Mesenchymal stem cell (in vitro differentiated cells and primary cell): ENCODE results near the gene R3HCC1L.

Source experiments
- DNase-seq: peaks from one replicate; pipeline ENCODE4 v3.0.0-alpha.2; 2013
- H2AFZ ChIP-seq: one replicate; pipeline ENCODE4 v1.6.1; 2013; ENCODE audit warnings: low read depth, mild to moderate bottlenecking, control low read depth, inconsistent platforms, low read length, moderate library complexity
- H2AK5ac ChIP-seq: 2 replicates; pipeline ENCODE4 v1.6.1; 2013; ENCODE audit warnings: low read length, moderate library complexity, mild to moderate bottlenecking, inconsistent platforms; ENCODE audit not compliant: severe bottlenecking
- H2BK120ac ChIP-seq: one replicate; pipeline ENCODE4 v1.6.1; 2013; ENCODE audit warnings: low read depth, mild to moderate bottlenecking, inconsistent platforms, low read length, moderate library complexity
- H2BK12ac ChIP-seq, 2 experiments: one replicate each; pipeline ENCODE4 v1.6.1; 2013; ENCODE audit warnings: inconsistent platforms in 2 of 2, low read length in 2 of 2, mild to moderate bottlenecking in 2 of 2, moderate library complexity in 2 of 2, control low read depth in 1 of 2
- H2BK15ac ChIP-seq: one replicate; pipeline ENCODE4 v1.6.1; 2013; ENCODE audit warnings: mild to moderate bottlenecking, low read depth, inconsistent platforms; ENCODE audit not compliant: poor library complexity, severe bottlenecking
- H2BK5ac ChIP-seq: 2 replicates; pipeline ENCODE4 v1.6.1; 2013; ENCODE audit warnings: low read depth, mild to moderate bottlenecking, low read length, control low read depth, inconsistent platforms; ENCODE audit not compliant: poor library complexity, severe bottlenecking
- H3K14ac ChIP-seq, 2 experiments: one replicate each; pipeline ENCODE4 v1.6.1; 2013; ENCODE audit warnings: inconsistent platforms in 2 of 2, low read length in 2 of 2, control low read depth in 1 of 2, mild to moderate bottlenecking in 1 of 2, moderate library complexity in 1 of 2
- H3K18ac ChIP-seq, 2 experiments: one replicate each; pipeline ENCODE4 v1.6.1; 2013; ENCODE audit warnings: inconsistent platforms in 2 of 2, low read length in 2 of 2, control low read depth in 1 of 2, low read depth in 1 of 2, mild to moderate bottlenecking in 1 of 2
- H3K23ac ChIP-seq, 2 experiments: one replicate each; pipeline ENCODE4 v1.6.1; 2013; ENCODE audit warnings: inconsistent platforms in 2 of 2, low read length in 2 of 2, mild to moderate bottlenecking in 2 of 2, moderate library complexity in 2 of 2, control low read depth in 1 of 2
- H3K27ac ChIP-seq: 2 replicates; pipeline ENCODE4 v1.5.1; 2013; ENCODE audit warnings: mild to moderate bottlenecking, moderate library complexity, low read length, control low read depth, inconsistent platforms; ENCODE audit not compliant: poor library complexity, severe bottlenecking
- H3K27me3 ChIP-seq, 2 experiments: 2 replicates each; pipeline versions ENCODE4 v1.6.1 to v1.7.0; 2013; ENCODE audit warnings: low read length in 2 of 2, mild to moderate bottlenecking in 2 of 2, moderate library complexity in 2 of 2, control low read depth in 1 of 2, inconsistent platforms in 1 of 2; ENCODE audit not compliant: control insufficient read depth in 1 of 2, insufficient read depth in 1 of 2
- H3K36me3 ChIP-seq, 2 experiments: 2 replicates each; pipeline versions ENCODE4 v1.6.1 to v1.7.0; 2013; ENCODE audit warnings: low read length in 2 of 2, control low read depth in 1 of 2, inconsistent platforms in 1 of 2, low read depth in 1 of 2, mild to moderate bottlenecking in 1 of 2; ENCODE audit not compliant: insufficient read depth in 2 of 2, control insufficient read depth in 1 of 2
- H3K4ac ChIP-seq, 2 experiments: one replicate each; pipeline ENCODE4 v1.6.1; 2013; ENCODE audit warnings: inconsistent platforms in 2 of 2, low read length in 2 of 2, mild to moderate bottlenecking in 2 of 2, moderate library complexity in 2 of 2, control low read depth in 1 of 2, low read depth in 1 of 2
- H3K4me1 ChIP-seq: 2 replicates; pipeline ENCODE4 v1.6.1; 2013; ENCODE audit warnings: low read depth, low read length, control low read depth; ENCODE audit not compliant: control insufficient read depth, insufficient read depth
- H3K4me2 ChIP-seq: 2 replicates; pipeline ENCODE4 v1.6.1; 2013; ENCODE audit warnings: low read length, mild to moderate bottlenecking, inconsistent platforms; ENCODE audit not compliant: poor library complexity, severe bottlenecking
- H3K4me3 ChIP-seq, 2 experiments: 2 replicates each; pipeline versions ENCODE4 v1.5.1 to v1.7.0; 2013; ENCODE audit warnings: low read length in 2 of 2, mild to moderate bottlenecking in 2 of 2, control low read depth in 1 of 2, low read depth in 1 of 2; ENCODE audit not compliant: insufficient read depth in 1 of 2
- H3K79me1 ChIP-seq: replicated peaks from 2 replicates; pipeline ENCODE4 v1.6.1; 2013; ENCODE audit warnings: mild to moderate bottlenecking, control low read depth, low read length, inconsistent platforms; ENCODE audit not compliant: poor library complexity, severe bottlenecking
- H3K9ac ChIP-seq: 2 replicates; pipeline ENCODE4 v1.7.0; 2013; ENCODE audit warnings: mild to moderate bottlenecking, low read length, moderate library complexity
- H3K9me3 ChIP-seq: 2 replicates; pipeline ENCODE4 v1.7.0; 2013; ENCODE audit warnings: mild to moderate bottlenecking, low read length; ENCODE audit not compliant: control insufficient read depth
- H4K8ac ChIP-seq: one replicate; pipeline ENCODE4 v1.6.1; 2013; ENCODE audit warnings: inconsistent platforms, mild to moderate bottlenecking, low read length, moderate library complexity
- H4K91ac ChIP-seq: one replicate; pipeline ENCODE4 v1.6.1; 2013; ENCODE audit warnings: mild to moderate bottlenecking, low read length, inconsistent platforms
- WGBS: methylation state at CpG from one replicate; pipeline ENCODE4 v1.1.7; 2013; ENCODE audit warnings: mixed read lengths; 5-methylcytosine and 5-hydroxymethylcytosine counted together

The R3HCC1L gene

DNA sequence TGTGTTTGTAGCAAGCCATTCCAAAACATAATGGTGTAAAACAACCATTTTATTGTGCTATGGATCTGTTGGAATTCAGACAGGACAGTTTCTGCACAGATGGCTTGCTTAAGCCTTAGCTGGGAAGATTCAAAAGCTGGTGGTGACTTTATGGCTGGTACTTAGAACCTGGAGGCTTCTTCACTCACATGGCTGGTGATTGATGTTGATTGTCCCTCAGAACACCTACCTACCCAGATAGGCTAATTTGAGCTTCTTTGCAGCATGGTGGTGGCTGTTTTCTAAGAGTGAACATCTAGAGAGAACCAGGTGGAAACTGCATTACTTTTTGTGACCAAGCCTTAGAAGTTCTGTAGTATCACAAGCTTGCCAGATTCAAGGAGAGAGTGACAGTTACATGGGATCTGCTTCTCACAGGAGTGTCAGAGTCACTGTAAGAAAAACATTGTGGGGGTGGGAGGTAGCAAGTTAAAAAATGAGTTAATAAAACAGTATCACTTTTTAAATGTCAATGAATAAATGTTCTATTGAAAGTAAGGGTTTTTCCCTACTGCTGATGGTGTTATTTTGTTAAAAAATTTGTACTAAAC is 7.1 kb downstream of the R3HCC1L start:
- H3K4me2 ChIP-seq, result no peak overlapping the region
- H3K14ac ChIP-seq, result no peak overlapping the region
- no peak overlapping the region for H3K4me3 ChIP-seq
- H3K27ac ChIP-seq, result no peak overlapping the region
- H3K36me3 ChIP-seq, result no peaks in the 10 kb centered on the region
- no peak overlapping the region for H3K9ac ChIP-seq
- H3K79me1 ChIP-seq, result peaks cover 11% of the 10 kb centered on the region
- peak overlapping the region in 1 of 2 experiments; percentile 54 for H3K18ac ChIP-seq
- no peak overlapping the region for H2AK5ac ChIP-seq
- no peak overlapping the region for H2BK5ac ChIP-seq
- H3K23ac ChIP-seq, result no peak overlapping the region
- no peak for DNase-seq
- no peak overlapping the region for H2BK120ac ChIP-seq
- H3K9me3 ChIP-seq, result peaks cover 4% of the 10 kb centered on the region
- peak overlapping the region in 1 of 2 experiments; percentile 39 for H2BK12ac ChIP-seq
- no peak overlapping the region for H2BK15ac ChIP-seq
- no peak overlapping the region for H2AFZ ChIP-seq
- H3K4me1 ChIP-seq, result peaks cover under 1% of the 10 kb centered on the region
- no peaks in the 10 kb centered on the region for H3K27me3 ChIP-seq
- H3K4ac ChIP-seq, result no peak overlapping the region
- H4K91ac ChIP-seq, result no peak overlapping the region
- H4K8ac ChIP-seq, result peak overlapping the region; percentile 75

DNA sequence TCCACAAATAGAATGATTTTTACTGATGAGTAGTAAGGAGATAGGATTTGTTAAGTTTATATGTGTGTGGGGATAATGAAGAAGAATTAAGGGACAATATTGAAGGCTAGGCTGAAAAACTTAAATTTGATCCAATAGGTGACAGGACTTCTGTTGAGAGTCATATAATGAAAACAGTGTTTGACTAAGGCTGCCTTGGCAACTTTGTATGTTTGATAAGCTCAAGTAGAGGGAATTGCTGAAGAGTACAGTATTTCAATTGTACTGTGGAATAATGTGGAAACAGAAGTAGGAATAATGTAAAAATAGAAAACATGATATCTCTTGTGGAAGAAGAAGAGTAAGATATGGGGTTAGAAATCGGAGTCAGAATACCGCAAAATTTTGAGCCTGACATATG is 10.5 kb downstream of the R3HCC1L start:
- Histone ChIP-seq H2BK12ac (no peak overlapping the region), H2BK5ac (no peak overlapping the region), H3K23ac (no peak overlapping the region), H2AFZ (no peak overlapping the region), H3K4me1 (no peaks in the 10 kb centered on the region), H4K8ac (no peak overlapping the region), H3K9me3 (peaks cover 4% of the 10 kb centered on the region), H3K36me3 (no peaks in the 10 kb centered on the region), H4K91ac (no peak overlapping the region), H3K27ac (no peak overlapping the region), H2BK15ac (no peak overlapping the region), H3K18ac (no peak overlapping the region), H3K4ac (no peak overlapping the region), H3K9ac (no peak overlapping the region), H2BK120ac (no peak overlapping the region), H2AK5ac (no peak overlapping the region), H3K14ac (no peak overlapping the region), H3K4me2 (no peak overlapping the region), H3K27me3 (no peaks in the 10 kb centered on the region), H3K4me3 (no peak overlapping the region), H3K79me1 (peaks cover 8% of the 10 kb centered on the region)
- 97% methylated on average over 2 of the region's 2 CpGs for WGBS
- no peak for DNase-seq

- Histone ChIP-seq H2BK15ac (no peak overlapping the region), H2AFZ (no peak overlapping the region), H3K18ac (no peak overlapping the region), H2BK5ac (no peak overlapping the region), H3K27ac (peak overlapping the region; percentile 78), H2BK120ac (no peak overlapping the region), H2AK5ac (peak overlapping the region; percentile 92), H3K4me1 (peaks cover 2% of the 10 kb centered on the region), H3K9me3 (peaks cover 4% of the 10 kb centered on the region), H3K14ac (no peak overlapping the region), H4K91ac (no peak overlapping the region), H2BK12ac (no peak overlapping the region), H3K79me1 (peaks cover 8% of the 10 kb centered on the region), H3K4ac (no peak overlapping the region), H3K27me3 (no peaks in the 10 kb centered on the region), H3K4me3 (no peak overlapping the region), H3K36me3 (no peaks in the 10 kb centered on the region), H3K23ac (no peak overlapping the region), H4K8ac (no peak overlapping the region), H3K9ac (no peak overlapping the region), H3K4me2 (no peak overlapping the region)
- no peak for DNase-seq
- WGBS, result 100% methylated on average over 1 of the region's 1 CpG
Observed at GRCh38 chr10:98149858-98150257, 15.4 kb downstream of the R3HCC1L start.

- Histone ChIP-seq H3K27me3 (no peaks in the 10 kb centered on the region), H3K9ac (no peak overlapping the region), H3K4me2 (no peak overlapping the region), H3K4ac (no peak overlapping the region), H3K9me3 (peaks cover 4% of the 10 kb centered on the region), H3K79me1 (peaks cover 7% of the 10 kb centered on the region), H4K8ac (no peak overlapping the region), H2BK15ac (no peak overlapping the region), H3K18ac (peak overlapping the region in 1 of 2 experiments; percentile 18), H3K27ac (peak overlapping the region; percentile 87), H2BK5ac (no peak overlapping the region), H2BK12ac (no peak overlapping the region), H3K4me3 (no peak overlapping the region), H4K91ac (no peak overlapping the region), H2AK5ac (peak overlapping the region; percentile 63), H2BK120ac (no peak overlapping the region), H3K36me3 (no peaks in the 10 kb centered on the region), H3K23ac (no peak overlapping the region), H3K4me1 (peaks cover 2% of the 10 kb centered on the region), H3K14ac (no peak overlapping the region), H2AFZ (no peak overlapping the region)
- 83% methylated on average over 5 of the region's 5 CpGs for WGBS
- DNase-seq, result peak; percentile 27
Observed at GRCh38 chr10:98150544-98150943, 16.1 kb downstream of the R3HCC1L start.
